Effector memory CD8-positive, alpha-beta T cell (primary cell): ENCODE measurements around the gene GNA15.

Experiments used
- ATAC-seq: fragments of 150-1000 bp; cut with Tn5 transposase; replicated peaks from 2 replicates; pipeline ENCODE4 v1.10.0; 2021; ENCODE audit warnings: mild to moderate bottlenecking, moderate library complexity
- DNase-seq, 3 experiments: peaks; one replicate each; pipeline ENCODE4 v3.0.0; 2021
- H3K27ac Mint-ChIP-seq, 2 donors: one replicate each; pipeline ENCODE4 v1.8.0; 2022; ENCODE audit warnings: mild to moderate bottlenecking in 2 of 2, mixed read lengths in 2 of 2, moderate library complexity in 2 of 2
- H3K27me3 Mint-ChIP-seq, 2 donors: one replicate each; pipeline ENCODE4 v1.8.0; 2022; ENCODE audit warnings: mixed read lengths in 2 of 2
- H3K36me3 Mint-ChIP-seq: one replicate; pipeline ENCODE4 v1.8.0; 2022; ENCODE audit warnings: mild to moderate bottlenecking, moderate library complexity, mixed read lengths; ENCODE audit not compliant: insufficient read depth
- H3K4me1 Mint-ChIP-seq, 2 donors: one replicate each; pipeline ENCODE4 v1.8.0; 2022; ENCODE audit warnings: low read depth in 2 of 2, mixed read lengths in 2 of 2
- H3K4me3 Mint-ChIP-seq, 2 donors: one replicate each; pipeline ENCODE4 v1.8.0; 2022; ENCODE audit warnings: mild to moderate bottlenecking in 2 of 2, mixed read lengths in 2 of 2, moderate library complexity in 2 of 2
- H3K9me3 Mint-ChIP-seq, 2 donors: one replicate each; pipeline ENCODE4 v1.8.0; 2022; ENCODE audit warnings: mixed read lengths in 2 of 2

GNA15 gene

GRCh38 chr19:3204646-3205275 is 68.9 kb downstream of the GNA15 start:
- no peaks in the 10 kb centered on the region for H3K27me3 Mint-ChIP-seq
- H3K27ac Mint-ChIP-seq, result peak overlapping the region in 1 of 2 donors; percentile 49
- H3K36me3 Mint-ChIP-seq, result peaks cover 13% of the 10 kb centered on the region
- H3K9me3 Mint-ChIP-seq, result no peaks in the 10 kb centered on the region
- ATAC-seq (no peak), DNase-seq (no peak)
- H3K4me1 Mint-ChIP-seq, result no peaks in the 10 kb centered on the region
- H3K4me3 Mint-ChIP-seq, result no peak overlapping the region

- Mint-ChIP-seq H3K9me3 (no peaks in the 10 kb centered on the region), H3K27me3 (no peaks in the 10 kb centered on the region), H3K27ac (no peak overlapping the region), H3K36me3 (peaks cover 13% of the 10 kb centered on the region), H3K4me1 (peaks cover 7 to 9% of the 10 kb centered on the region in 2 donors), H3K4me3 (no peak overlapping the region)
- no peak for DNase-seq
- no peak for ATAC-seq
Observed at GRCh38 chr19:3206216-3206953, 70.6 kb downstream of the GNA15 start.

GRCh38 chr19:3207461-3208242 is 71.8 kb downstream of the GNA15 start:
- no peak for DNase-seq
- H3K4me3 Mint-ChIP-seq, result no peak overlapping the region
- H3K4me1 Mint-ChIP-seq, result peaks cover 7 to 9% of the 10 kb centered on the region in 2 donors
- H3K27ac Mint-ChIP-seq, result no peak overlapping the region
- no peaks in the 10 kb centered on the region for H3K27me3 Mint-ChIP-seq
- H3K9me3 Mint-ChIP-seq, result no peaks in the 10 kb centered on the region
- H3K36me3 Mint-ChIP-seq, result peaks cover 13% of the 10 kb centered on the region
- no peak for ATAC-seq

GRCh38 chr19:3208317-3209207 is 72.7 kb downstream of the GNA15 start:
- DNase-seq, result no peak
- no peaks in the 10 kb centered on the region for H3K9me3 Mint-ChIP-seq
- no peak overlapping the region for H3K27ac Mint-ChIP-seq
- peaks cover 7 to 9% of the 10 kb centered on the region in 2 donors for H3K4me1 Mint-ChIP-seq
- H3K4me3 Mint-ChIP-seq, result no peak overlapping the region
- peaks cover 13% of the 10 kb centered on the region for H3K36me3 Mint-ChIP-seq
- H3K27me3 Mint-ChIP-seq, result no peaks in the 10 kb centered on the region
- no peak for ATAC-seq

GRCh38 chr19:3210347-3211017 is 74.6 kb downstream of the GNA15 start:
- H3K27ac Mint-ChIP-seq, result no peak overlapping the region
- H3K4me1 Mint-ChIP-seq, result peaks cover 7 to 9% of the 10 kb centered on the region in 2 donors
- no peaks in the 10 kb centered on the region for H3K27me3 Mint-ChIP-seq
- H3K4me3 Mint-ChIP-seq, result no peak overlapping the region
- DNase-seq (peak; percentile 59 to 75 (median 64)), ATAC-seq (peak; percentile 88)
- H3K36me3 Mint-ChIP-seq, result peaks cover 13% of the 10 kb centered on the region
- no peaks in the 10 kb centered on the region for H3K9me3 Mint-ChIP-seq

GRCh38 chr19:3211191-3211590 is 75.4 kb downstream of the GNA15 start:
- ATAC-seq (no peak), DNase-seq (no peak)
- Mint-ChIP-seq H3K36me3 (peaks cover 13% of the 10 kb centered on the region), H3K9me3 (no peaks in the 10 kb centered on the region), H3K4me1 (peaks cover 7 to 9% of the 10 kb centered on the region in 2 donors), H3K4me3 (no peak overlapping the region), H3K27me3 (no peaks in the 10 kb centered on the region), H3K27ac (no peak overlapping the region)

- H3K27me3 Mint-ChIP-seq, result no peaks in the 10 kb centered on the region
- peaks cover 7 to 9% of the 10 kb centered on the region in 2 donors for H3K4me1 Mint-ChIP-seq
- DNase-seq, result no peak
- H3K9me3 Mint-ChIP-seq, result no peaks in the 10 kb centered on the region
- H3K4me3 Mint-ChIP-seq, result no peak overlapping the region
- H3K36me3 Mint-ChIP-seq, result peaks cover 6% of the 10 kb centered on the region
- no peak for ATAC-seq
- peak overlapping the region; percentile 64 to 84 for H3K27ac Mint-ChIP-seq
Observed at GRCh38 chr19:3213159-3213558, 77.3 kb downstream of the GNA15 start.
